CMK (cell line): ENCODE data around the gene LTB4R2.
"Not testable (repeated sequence)": the region's sequence is repeated elsewhere in the genome, so short reads cannot be mapped to it uniquely, and the experiment has no call there.

Experiments used
- DNase-seq: peaks from one replicate; pipeline ENCODE4 v3.0.0-alpha.2; 2010; ENCODE audit warnings: low read depth

Gene LTB4R2

DNA sequence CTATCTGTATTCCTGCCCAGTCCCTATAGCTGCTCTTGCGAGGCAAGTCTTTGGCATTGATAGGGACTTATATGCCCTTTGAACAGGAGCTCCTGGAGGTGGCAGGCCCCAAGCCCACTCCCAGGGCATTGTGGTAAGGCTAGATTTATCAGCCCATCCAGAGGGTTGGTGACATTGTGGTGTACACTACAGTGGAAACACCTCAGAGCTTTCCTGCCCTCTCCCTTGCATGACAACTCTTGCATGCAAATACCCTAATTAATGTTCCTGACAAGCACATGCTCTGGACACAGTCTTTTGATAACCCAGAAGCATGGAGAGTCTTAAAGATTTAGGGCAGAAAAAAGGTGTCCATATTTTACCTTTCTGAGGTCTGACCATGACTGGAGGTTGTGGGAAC, 30.7 kb downstream of the LTB4R2 start:
- DNase-seq, result no peak

DNA sequence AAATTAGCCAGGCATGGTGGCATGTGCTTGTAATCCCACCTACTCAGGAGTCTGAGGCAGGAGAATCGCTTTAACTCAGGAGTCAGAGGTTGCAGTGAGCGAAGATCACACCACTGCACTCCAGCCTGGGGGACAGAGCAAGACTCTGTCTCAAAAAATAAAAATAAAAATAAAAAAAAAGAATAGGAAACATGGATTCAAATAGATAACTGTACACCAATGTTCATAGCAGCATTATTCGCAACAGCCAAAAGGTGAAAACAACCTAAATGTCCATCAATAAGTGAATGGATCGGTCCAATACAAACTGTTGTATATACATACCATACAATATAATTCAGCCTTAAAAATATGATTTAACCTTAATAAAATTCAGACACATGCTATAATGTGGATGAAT, 32.9 kb downstream of the LTB4R2 start:
- DNase-seq, result no peak

DNA sequence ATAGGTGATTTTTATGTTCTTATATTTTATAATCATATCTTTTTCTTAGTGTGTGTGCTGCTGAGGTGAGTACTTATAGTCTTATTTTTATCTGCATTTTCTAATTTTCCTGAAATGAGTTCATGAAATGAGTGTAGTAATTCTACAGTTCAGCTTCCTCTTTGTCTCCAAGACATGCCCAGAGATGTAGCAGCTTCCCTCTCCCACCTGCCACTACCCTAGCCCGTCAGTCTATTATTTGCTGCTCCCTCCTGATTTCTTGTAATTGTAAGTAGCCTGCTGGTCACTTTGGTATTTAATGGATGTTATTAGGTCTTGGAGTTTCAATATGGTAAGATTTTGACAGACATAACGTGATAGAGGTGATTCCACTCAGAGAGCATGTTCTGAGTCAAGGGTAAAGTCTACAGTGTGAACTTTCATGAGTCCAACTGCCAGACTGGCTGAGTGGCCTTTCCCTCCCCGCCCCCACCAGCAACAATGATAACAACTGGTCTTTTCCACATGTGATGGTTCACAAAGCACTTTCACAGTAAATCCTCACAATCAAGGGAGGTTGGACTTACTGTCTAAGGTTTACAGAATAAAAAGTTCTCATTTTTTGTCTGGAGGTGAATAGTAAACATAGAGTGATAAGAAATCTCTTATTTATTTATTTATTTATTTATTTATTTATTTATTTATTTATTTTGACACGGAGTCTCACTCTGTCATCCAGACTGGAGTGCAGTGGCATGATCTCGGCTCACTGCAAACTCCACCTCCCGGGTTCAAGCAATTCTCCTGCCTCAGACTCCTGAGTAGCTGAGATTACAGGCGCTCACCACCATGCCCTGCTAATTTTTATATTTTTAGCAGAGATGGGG, 34.1 kb downstream of the LTB4R2 start:
- DNase-seq, result no peak

DNA sequence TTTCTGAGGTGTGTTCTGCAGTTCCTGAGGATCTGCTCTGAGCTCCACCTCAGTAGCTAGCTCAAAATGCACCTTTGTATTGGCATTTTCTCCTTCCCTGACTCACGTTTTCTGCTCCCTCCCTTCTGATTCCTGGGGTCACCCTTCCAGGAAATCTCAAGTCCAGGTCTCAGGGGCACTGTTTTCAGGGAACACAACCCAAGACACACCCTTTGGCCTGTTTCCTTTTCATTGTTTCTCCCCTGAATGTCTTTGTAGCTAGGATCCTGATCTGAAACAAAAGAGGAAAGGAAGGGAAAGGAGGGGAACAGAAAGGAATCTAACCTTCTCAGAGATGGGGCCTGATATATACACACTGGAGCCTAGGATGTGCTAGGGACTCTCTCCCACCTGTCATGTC, 37.2 kb downstream of the LTB4R2 start:
- no peak for DNase-seq

DNA sequence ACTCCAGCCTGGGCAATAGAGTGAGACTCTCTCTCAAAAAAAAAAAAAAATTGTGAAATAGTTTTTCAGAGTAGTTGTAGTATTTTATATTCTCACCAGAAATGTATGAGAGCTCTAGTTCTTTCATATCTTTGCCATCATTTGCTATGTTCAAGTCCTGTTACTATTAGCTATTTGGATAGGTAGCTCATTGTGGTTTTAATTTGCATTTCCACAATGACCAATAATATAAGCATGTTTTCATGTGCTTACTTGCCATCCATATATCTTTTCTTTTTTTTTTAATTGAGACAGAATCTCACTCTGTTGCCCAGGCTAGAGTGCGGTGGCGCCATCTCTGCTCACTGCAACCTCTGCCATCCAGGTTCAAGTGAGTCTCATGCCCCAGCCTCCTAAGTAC, 38.2 kb downstream of the LTB4R2 start:
- DNase-seq, result no peak

DNA sequence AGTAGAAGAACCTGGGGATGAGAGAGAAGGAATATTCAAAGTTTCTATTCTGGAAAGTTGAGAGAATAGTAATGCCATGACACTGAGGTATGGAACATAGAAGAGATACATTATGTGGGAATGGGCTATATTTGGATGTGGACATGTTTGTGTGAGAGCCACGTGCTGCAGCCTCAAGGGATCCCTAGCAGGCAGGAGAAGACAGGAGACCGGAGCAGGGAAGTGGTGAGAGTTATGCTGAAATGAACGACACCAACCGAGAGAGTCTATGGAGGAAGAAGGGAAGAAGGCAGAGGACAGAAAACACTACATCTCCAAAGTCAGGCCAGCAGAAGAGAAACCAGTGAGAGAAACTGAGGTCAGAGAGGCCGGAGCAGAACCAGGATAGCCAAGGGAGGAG, 39.8 kb downstream of the LTB4R2 start:
- no peak for DNase-seq

DNA sequence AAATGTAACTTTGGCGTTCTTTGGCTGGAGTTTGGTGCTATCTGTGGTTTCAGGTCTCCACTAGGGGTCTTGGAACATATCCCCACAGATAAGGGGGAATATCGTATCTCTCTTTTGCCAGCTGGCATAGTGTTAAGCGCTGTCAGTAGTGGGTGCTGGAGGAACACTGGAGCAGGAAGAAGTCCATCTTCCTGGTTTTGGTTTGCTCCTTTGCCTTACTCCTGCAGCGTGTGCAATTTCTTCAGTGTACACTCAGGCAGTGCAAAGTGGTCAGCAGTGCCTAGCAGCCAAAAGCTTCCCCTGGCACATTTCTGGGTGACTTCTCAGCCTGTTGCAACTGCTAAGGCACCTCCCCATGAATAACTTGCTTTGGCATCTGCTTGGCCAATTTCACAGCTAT, 41.6 kb downstream of the LTB4R2 start:
- DNase-seq, result no peak

DNA sequence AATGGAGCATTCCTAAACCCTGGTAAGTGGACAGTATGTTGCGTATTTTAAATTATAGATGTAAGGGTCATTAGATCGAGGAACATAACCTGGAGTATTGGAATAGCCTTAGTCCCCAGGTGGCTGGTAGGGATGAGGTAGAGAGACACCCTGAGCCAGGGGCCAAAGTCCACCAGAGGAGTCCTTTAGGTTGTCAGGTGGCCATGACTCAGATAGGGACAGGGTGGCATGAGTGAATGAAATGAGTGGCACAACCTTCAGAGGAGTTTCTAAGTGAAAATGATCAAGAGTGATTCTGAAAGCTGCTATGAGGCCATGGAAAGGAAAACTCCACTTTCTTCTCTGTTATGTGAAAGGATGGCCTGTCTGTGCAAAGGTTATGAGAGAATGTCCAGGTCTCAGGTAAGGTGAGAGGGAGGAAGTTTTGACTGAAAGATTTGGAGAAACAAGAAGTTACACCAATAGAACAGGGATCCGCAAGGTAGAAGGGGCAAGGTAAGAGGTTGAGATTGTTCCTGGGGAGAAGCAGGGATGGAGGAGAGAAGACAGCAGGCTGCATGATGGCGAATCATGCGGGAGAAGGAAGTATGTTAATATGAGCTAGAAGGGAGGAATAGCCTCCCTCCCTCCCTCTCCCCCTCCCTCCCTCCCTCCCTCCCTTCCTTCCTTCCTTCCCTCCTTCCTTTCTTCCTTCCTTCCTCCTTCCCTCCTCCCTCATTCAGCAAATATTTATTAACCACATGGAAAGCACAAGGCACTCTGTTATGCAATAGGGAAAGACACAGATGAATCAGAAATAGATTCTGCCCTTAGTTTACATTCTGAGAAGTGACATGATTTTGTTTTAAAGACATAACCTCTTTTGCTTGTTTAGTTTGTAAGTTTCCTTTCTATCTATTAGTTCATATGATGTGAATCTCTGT, 43.9 kb downstream of the LTB4R2 start:
- DNase-seq, result no peak

DNA sequence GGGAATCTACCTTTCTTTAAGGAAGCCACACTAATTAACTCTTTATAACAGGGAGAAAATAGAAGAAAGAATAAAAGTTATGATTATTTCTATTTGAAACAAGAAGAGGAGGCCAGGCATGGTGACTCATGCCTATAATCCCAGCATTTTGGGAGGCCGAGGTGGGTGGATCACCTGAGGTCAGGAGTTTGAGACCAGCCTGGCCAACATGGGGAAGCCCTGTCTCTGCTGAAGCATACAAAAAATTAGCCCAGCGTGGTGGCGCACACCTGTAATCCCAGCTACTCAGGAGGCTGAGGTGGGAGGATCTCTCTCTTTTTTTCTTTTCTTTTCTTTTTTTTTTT, 44.5 kb downstream of the LTB4R2 start:
- DNase-seq, result not testable (repeated sequence)

DNA sequence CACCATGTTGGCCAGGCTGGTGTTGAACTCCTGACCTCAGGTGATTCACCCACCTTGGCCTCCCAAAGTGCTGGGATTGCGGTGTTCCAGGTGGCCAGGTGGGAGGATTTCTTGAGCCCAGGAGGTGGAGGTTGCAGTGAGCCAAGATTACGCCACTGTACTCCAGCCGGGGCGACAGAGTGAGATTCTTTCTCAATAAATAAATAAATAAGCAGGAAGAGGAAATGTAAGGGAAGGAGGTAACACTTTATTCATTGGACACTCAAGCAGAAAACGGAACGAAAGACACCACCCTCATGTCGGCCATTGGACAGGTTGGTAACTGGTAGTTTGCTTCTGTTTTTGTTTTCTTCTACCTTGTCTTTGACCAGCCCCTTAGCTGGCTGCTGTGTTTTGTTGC, 45.1 kb downstream of the LTB4R2 start:
- DNase-seq, result no peak

DNA sequence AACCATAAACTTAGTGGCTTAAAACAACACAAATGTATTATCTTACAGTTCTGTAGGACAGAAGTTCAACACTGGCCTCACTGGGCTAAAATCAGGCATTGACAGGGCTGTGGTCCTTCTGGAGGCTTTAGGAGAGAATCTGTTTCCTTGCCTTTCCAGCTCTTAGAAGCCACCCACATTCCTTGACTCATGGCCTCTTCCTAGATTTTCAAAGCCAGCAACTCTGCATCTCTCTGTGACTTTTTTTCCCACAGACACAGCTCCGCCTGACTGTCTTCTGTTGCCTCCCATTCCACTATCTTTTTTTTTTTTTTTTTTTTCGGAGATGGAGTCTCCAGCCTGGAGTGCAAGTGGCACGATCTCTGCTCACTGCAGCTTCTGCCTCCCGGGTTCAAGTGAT, 46.3 kb downstream of the LTB4R2 start:
- DNase-seq, result no peak

DNA sequence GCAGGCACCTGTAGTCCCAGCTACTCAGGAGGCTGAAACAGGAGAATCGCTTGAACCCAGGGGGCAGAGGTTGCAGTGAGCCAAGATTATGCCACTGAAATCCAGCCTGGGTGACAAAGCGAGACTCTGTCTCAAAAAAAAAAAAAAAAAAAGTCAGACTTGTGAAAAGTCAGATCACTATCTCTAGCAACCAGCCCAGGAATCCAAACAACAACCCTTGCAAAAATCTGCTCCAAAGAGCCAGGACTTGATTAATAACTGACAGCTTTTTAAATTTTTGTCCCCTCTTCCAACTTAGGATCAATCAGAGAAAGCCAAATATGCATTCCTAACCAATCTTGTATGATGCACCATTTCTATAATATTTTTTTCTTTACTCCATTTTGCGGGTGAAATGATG, 50.3 kb downstream of the LTB4R2 start:
- DNase-seq, result no peak

DNA sequence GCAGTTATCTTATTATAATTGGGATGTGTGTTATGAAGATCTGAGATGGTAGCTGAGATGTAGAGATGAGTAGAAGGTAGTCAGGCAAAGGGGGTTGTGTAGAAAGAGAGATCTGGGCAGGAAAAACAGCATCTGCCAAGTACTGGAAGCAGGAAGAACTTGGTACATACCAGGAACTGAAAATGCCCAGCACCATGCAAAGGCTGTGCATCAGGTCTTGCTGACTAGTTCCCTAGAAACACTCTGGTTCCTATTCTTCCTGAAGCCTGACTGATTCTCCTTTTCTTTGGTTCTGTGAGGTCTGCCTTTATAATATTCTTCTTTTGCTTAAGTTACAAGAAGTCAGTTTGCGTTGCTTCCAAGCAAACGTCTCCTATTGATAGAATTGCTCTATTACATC, 51.4 kb downstream of the LTB4R2 start:
- no peak for DNase-seq
